H1 (cell line): ENCODE measurements around the gene PEAK3. TPM values are rescaled to one million over a fixed set of nuclear protein-coding genes. Genes with fewer than 3 reads are reported as not detected.

Experiments used
- CTCF ChIA-PET: fragments of 300-600 bp; sonication (Branson Sonifier 250); formaldehyde crosslinking; loops from one replicate; lab custom pipeline; 2021; ENCODE audit not compliant: partially characterized antibody; lab: Charles Lee
- POLR2A ChIA-PET: fragments of 300-600 bp; sonication (Branson Sonifier 250); formaldehyde crosslinking; loops from one replicate; lab custom pipeline; 2021; ENCODE audit warnings: inconsistent platforms; ENCODE audit not compliant: partially characterized antibody; lab: Charles Lee
- DNase-seq, 2 experiments: peaks; one replicate each; pipeline versions ENCODE4 v3.0.0 to v3.0.0-alpha.2; 2010 to 2022; ENCODE audit warnings: low spot score in 2 of 2, low read depth in 1 of 2, mixed read lengths in 1 of 2
- FAIRE-seq: peaks from 2 replicates; lab custom pipeline; 2011; peaks lifted over from hg19 to GRCh38; lab: Jason Lieb, UNC
- H2AFZ ChIP-seq: 2 replicates; pipeline ENCODE4 v1.8.1; 2012; ENCODE audit warnings: low read length, inconsistent platforms
- H2AK5ac ChIP-seq: 2 replicates; pipeline ENCODE4 v1.6.1; 2013; ENCODE audit warnings: low read depth, low read length
- H2BK120ac ChIP-seq: replicated peaks from 2 replicates; pipeline ENCODE3; 2013; ENCODE audit warnings: low read depth, low read length, inconsistent platforms
- H2BK12ac ChIP-seq: 2 replicates; pipeline ENCODE4 v1.6.1; 2013; ENCODE audit warnings: low read depth, low read length
- H2BK15ac ChIP-seq: 2 replicates; pipeline ENCODE4 v1.6.1; 2013; ENCODE audit warnings: low read length
- H2BK20ac ChIP-seq: 2 replicates; pipeline ENCODE4 v1.6.1; 2013; ENCODE audit warnings: low read length
- H2BK5ac ChIP-seq: 2 replicates; pipeline ENCODE4 v1.6.1; 2013; ENCODE audit warnings: low read depth, low read length
- H3K14ac ChIP-seq: 2 replicates; pipeline ENCODE4 v1.6.1; 2013; ENCODE audit warnings: inconsistent platforms; ENCODE audit not compliant: insufficient read length
- H3K18ac ChIP-seq: 2 replicates; pipeline ENCODE4 v1.6.1; 2013; ENCODE audit warnings: low read length; ENCODE audit errors: extremely low read depth
- H3K23ac ChIP-seq: 2 replicates; pipeline ENCODE4 v1.6.1; 2013; ENCODE audit warnings: inconsistent platforms; ENCODE audit not compliant: insufficient read length
- H3K23me2 ChIP-seq: 2 replicates; pipeline ENCODE4 v1.6.1; 2013; ENCODE audit warnings: low read depth, low read length
- H3K27ac ChIP-seq: 2 replicates; pipeline ENCODE4 v1.6.1; 2011; ENCODE audit warnings: low read depth, low read length, inconsistent platforms
- H3K27me3 ChIP-seq, 4 experiments: replicated peaks in 1 of 4; 1 replicate in 1 of 4; 2 replicates in 3 of 4; pipeline versions ENCODE4 v1.6.1 to v1.8.1; 2011 to 2013; ENCODE audit warnings: low read length in 3 of 4, mild to moderate bottlenecking in 3 of 4, inconsistent platforms in 2 of 4, mixed read lengths in 2 of 4, moderate library complexity in 1 of 4; ENCODE audit not compliant: control insufficient read depth in 3 of 4, insufficient read depth in 3 of 4; ENCODE audit errors: extremely low read depth in 1 of 4
- H3K36me3 ChIP-seq, 4 experiments: 2 replicates each; pipeline versions ENCODE4 v1.6.1 to v1.8.1; 2011 to 2013; ENCODE audit warnings: mild to moderate bottlenecking in 4 of 4, low read length in 3 of 4, moderate library complexity in 2 of 4, control low read depth in 1 of 4, inconsistent platforms in 1 of 4; ENCODE audit not compliant: insufficient read depth in 4 of 4, control insufficient read depth in 2 of 4
- H3K4ac ChIP-seq: replicated peaks from 2 replicates; pipeline ENCODE3; 2013; ENCODE audit warnings: low read length, low read depth, mixed read lengths, inconsistent platforms; ENCODE audit not compliant: insufficient read length
- H3K4me1 ChIP-seq, 4 experiments: replicated peaks in 1 of 4; 1 replicate in 1 of 4; 2 replicates in 3 of 4; pipeline versions ENCODE4 v1.6.1 to v1.8.1; 2011 to 2013; ENCODE audit warnings: low read length in 3 of 4, inconsistent platforms in 2 of 4, mixed read lengths in 1 of 4; ENCODE audit not compliant: insufficient read depth in 4 of 4, control insufficient read depth in 3 of 4
- H3K4me2 ChIP-seq, 2 experiments: 2 replicates each; pipeline versions ENCODE4 v1.6.1 to v1.8.1; 2011 to 2013; ENCODE audit warnings: low read depth in 2 of 2, low read length in 2 of 2, control low read depth in 1 of 2, inconsistent platforms in 1 of 2, mild to moderate bottlenecking in 1 of 2; ENCODE audit not compliant: insufficient read depth in 1 of 2
- H3K4me3 ChIP-seq, 4 experiments: fragments of 200-600, 300-600 bp in 1 of 4; sonication (generic), shearing (Covaris generic), sonication (Bioruptor Twin) in 1 of 4; 2 replicates each; pipeline versions ENCODE4 v1.5.1 to v1.8.1; 2011 to 2016; ENCODE audit warnings: low read length in 4 of 4, low read depth in 3 of 4, control low read depth in 2 of 4, inconsistent platforms in 2 of 4, mild to moderate bottlenecking in 2 of 4, mixed read lengths in 1 of 4, moderate library complexity in 1 of 4; ENCODE audit not compliant: insufficient read depth in 2 of 4; ENCODE audit errors: extremely low read depth in 1 of 4
- H3K56ac ChIP-seq: replicated peaks from 2 replicates; pipeline ENCODE3; 2013; ENCODE audit warnings: low read depth, mild to moderate bottlenecking, mixed read lengths, low read length, inconsistent platforms; ENCODE audit not compliant: insufficient read length
- H3K79me1 ChIP-seq: 2 replicates; pipeline ENCODE4 v1.6.1; 2013; ENCODE audit warnings: low read depth, low read length, control low read depth
- H3K79me2 ChIP-seq, 2 experiments: 2 replicates each; pipeline versions ENCODE4 v1.6.1 to v1.8.1; 2012 to 2013; ENCODE audit warnings: low read length in 2 of 2, mild to moderate bottlenecking in 2 of 2, inconsistent platforms in 1 of 2; ENCODE audit not compliant: insufficient read depth in 2 of 2, control insufficient read depth in 1 of 2
- H3K9ac ChIP-seq, 4 experiments: replicated peaks in 1 of 4; 1 replicate in 1 of 4; 2 replicates in 3 of 4; pipeline versions ENCODE4 v1.6.1 to v1.8.1; 2011 to 2013; ENCODE audit warnings: low read depth in 3 of 4, low read length in 3 of 4, control low read depth in 2 of 4, mild to moderate bottlenecking in 2 of 4, moderate library complexity in 2 of 4, inconsistent platforms in 1 of 4; ENCODE audit errors: extremely low read depth in 1 of 4
- H3K9me3 ChIP-seq, 2 experiments: 2 replicates each; pipeline versions ENCODE4 v1.6.1 to v1.8.1; 2012 to 2013; ENCODE audit warnings: mild to moderate bottlenecking in 2 of 2, moderate library complexity in 2 of 2, control low read depth in 1 of 2, inconsistent platforms in 1 of 2, low read depth in 1 of 2, low read length in 1 of 2, mixed read lengths in 1 of 2; ENCODE audit not compliant: insufficient read depth in 2 of 2
- H4K20me1 ChIP-seq, 2 experiments: replicated peaks in 1 of 2; 2 replicates each; pipeline versions ENCODE3 to v1.8.1; 2011 to 2013; ENCODE audit warnings: inconsistent platforms in 2 of 2, low read length in 2 of 2, mild to moderate bottlenecking in 1 of 2; ENCODE audit not compliant: insufficient read depth in 2 of 2, control insufficient read depth in 1 of 2
- H4K5ac ChIP-seq: 2 replicates; pipeline ENCODE4 v1.6.1; 2013; ENCODE audit warnings: low read length, low read depth, mixed read lengths, inconsistent platforms; ENCODE audit not compliant: insufficient read length
- H4K8ac ChIP-seq: 2 replicates; pipeline ENCODE4 v1.8.0; 2013; ENCODE audit warnings: mild to moderate bottlenecking, moderate library complexity, low read length, inconsistent platforms; ENCODE audit not compliant: insufficient read depth; ENCODE audit errors: extremely low read depth
- H4K91ac ChIP-seq: replicated peaks from 2 replicates; pipeline ENCODE3; 2013; ENCODE audit warnings: low read length, mixed read lengths, inconsistent platforms; ENCODE audit not compliant: insufficient read length
- PHF8 ChIP-seq: fragments of 200-600 bp; sonication (generic); conservative IDR thresholded peaks from 2 replicates; pipeline ENCODE4 v1.7.1; 2012; ENCODE audit warnings: low read depth, mild to moderate bottlenecking, inconsistent platforms, low read length, moderate library complexity
- POLR2A ChIP-seq, 2 experiments: IDR thresholded peaks; 1 replicate in 1 of 2; 2 replicates in 1 of 2; pipeline ENCODE4 v1.6.1; 2011; ENCODE audit warnings: low read depth in 2 of 2, low read length in 2 of 2, mild to moderate bottlenecking in 2 of 2; ENCODE audit errors: control extremely low read depth in 1 of 2
- POLR2AphosphoS5 ChIP-seq: IDR thresholded peaks from 2 replicates; pipeline ENCODE4 v1.6.1; 2011; ENCODE audit warnings: low read depth, low read length
- WGBS, 2 experiments: shearing (Covaris generic) in 1 of 2; methylation state at CpG; one replicate each; pipeline versions ENCODE4 v1.1.6 to v1.1.7; 2013 to 2015; ENCODE audit warnings: low lambda C conversion rate in 2 of 2, mixed read lengths in 2 of 2, inconsistent platforms in 1 of 2, low coverage in 1 of 2, missing lambda C conversion rate in 1 of 2; ENCODE audit not compliant: insufficient replicate concordance in 2 of 2, insufficient coverage in 1 of 2, insufficient read length in 1 of 2; ENCODE audit errors: extremely low coverage in 1 of 2, missing lambda C conversion rate in 1 of 2; 5-methylcytosine and 5-hydroxymethylcytosine counted together
- polyA plus RNA-seq, 7 experiments: library from polyadenylated mRNA; depleted of rRNA in 3 of 7; stranded (reverse) in 5 of 7; unstranded in 2 of 7; fragments of >200 nt in 5 of 7; fragments of 200-250 nt in 2 of 7; gene quantifications; 1 replicate in 5 of 7; 2 replicates in 1 of 7; 4 replicates in 1 of 7; pipeline versions ENCODE4 v1.2.1 to v1.2.3, GENCODE V29; 2011 to 2013; ENCODE audit warnings: missing spikeins in 2 of 7, mixed read lengths in 2 of 7
- total RNA-seq: library from RNA; stranded (reverse); fragmentation: NEBNext Ultra II Directional; extraction: Animal tissue kit (Norgen Biotek cat#: 25700); gene quantifications from 2 replicates; pipeline ENCODE4 v1.2.1, GENCODE V29; 2021

PEAK3 gene
- total and polyA plus RNA-seq, 2 of the 8 experiments (the other 6 are each of a cell fraction or from before 2014, with no cell fraction given), result not detected

- Histone ChIP-seq H3K4me3 (no peak within 1 kb of the TSS), H3K36me3 (peaks cover 20 to 36% (median 30%) of the 10 kb centered on the region in 4 experiments), H4K20me1 (peaks cover 11 to 21% of the 10 kb centered on the region in 2 experiments), H3K79me2 (no peaks in the 10 kb centered on the region; a peak in 1 of 4 replicates), H3K27ac (no peak within 1 kb of the TSS), H3K9me3 (no peaks in the 10 kb centered on the region; a peak in 1 of 4 replicates), H2BK12ac (no peak within 1 kb of the TSS), H3K4ac (no peak within 1 kb of the TSS), H3K4me2 (no peak within 1 kb of the TSS), H4K8ac (no peak within 1 kb of the TSS), H2AFZ (no peak within 1 kb of the TSS), H3K23ac (no peak within 1 kb of the TSS), H3K14ac (no peak within 1 kb of the TSS), H3K56ac (no peak within 1 kb of the TSS), H3K18ac (no peak within 1 kb of the TSS), H2AK5ac (no peak within 1 kb of the TSS), H4K5ac (no peak within 1 kb of the TSS), H2BK15ac (no peak within 1 kb of the TSS), H3K9ac (no peak within 1 kb of the TSS), H2BK20ac (no peak within 1 kb of the TSS), H2BK120ac (no peak within 1 kb of the TSS), H4K91ac (no peak within 1 kb of the TSS), H3K23me2 (peaks cover 12% of the 10 kb centered on the region; the same call in 1 of the 2 replicates), H3K79me1 (no peaks in the 10 kb centered on the region; the same call in 1 of the 2 replicates), H3K4me1 (peaks cover 0 to 4% (median under 1%) of the 10 kb centered on the region in 4 experiments; a peak in 3 of 7 replicates), H2BK5ac (no peak within 1 kb of the TSS), H3K27me3 (peaks cover 0 to 21% (median 11%) of the 10 kb centered on the region in 4 experiments; a peak in 5 of 7 replicates)
- WGBS, 2 experiments, result 82% methylated on average over 25 of the region's 27 CpGs; no CpG with 5 or more reads in 1 of the 2 experiments
- TF ChIP-seq POLR2AphosphoS5, result peak; percentile 53; the same call in 1 of the 2 replicates
- TF ChIP-seq PHF8, result no peak
- peak in 1 of 2 experiments; percentile 25; a peak in 1 of 3 replicates for TF ChIP-seq POLR2A (IDR thresholded peaks at IDR 0.05; ENCODE audit: control extremely low read depth in 1 of 2, low read depth in 2 of 2, low read length in 2 of 2)
- ChIA-PET CTCF (interaction anchor here (0.6 to 1.6 kb wide), 7 partner anchors 10 to 94 kb away, joined by 3 to 8 read pairs (median 3); no protein-coding TSS in a partner anchor), POLR2A (interaction anchor here (0.7 to 18.7 kb wide), 14 partner anchors 7 to 344 kb away, joined by 3 to 330 read pairs (median 4); partner anchors contain the start of genes ADAT3, PLEKHJ1, SCAMP4 and SF3A2)
- peak in 1 of 2 experiments; percentile 66 for DNase-seq
- FAIRE-seq, result no peak
These were observed 32.7 kb downstream of the PEAK3 start, which contains the start of gene AMH for GRCh38 chr19:2249010-2249866. TSS of gene AMH (plus strand) at chr19:2249323. CDS start at chr19:2249333, 10 bp downstream.
